GM23248 (cell line): Measurements from ENCODE around the gene NAV2.

Experiments used
- EZH2 ChIP-seq: fragments of 200-600 bp; sonication (generic); IDR thresholded peaks from 2 replicates; pipeline ENCODE4 v1.6.1; 2018; ENCODE audit warnings: antibody characterized with exemption, mild to moderate bottlenecking; ENCODE audit not compliant: insufficient read depth, poor library complexity, severe bottlenecking
- EZH2phosphoT487 ChIP-seq: fragments of 200-600 bp; sonication (generic); IDR thresholded peaks from 2 replicates; pipeline ENCODE4 v1.6.1; 2018; ENCODE audit warnings: antibody characterized with exemption, moderate library complexity, mild to moderate bottlenecking, low read depth; ENCODE audit not compliant: insufficient read depth

DNA sequence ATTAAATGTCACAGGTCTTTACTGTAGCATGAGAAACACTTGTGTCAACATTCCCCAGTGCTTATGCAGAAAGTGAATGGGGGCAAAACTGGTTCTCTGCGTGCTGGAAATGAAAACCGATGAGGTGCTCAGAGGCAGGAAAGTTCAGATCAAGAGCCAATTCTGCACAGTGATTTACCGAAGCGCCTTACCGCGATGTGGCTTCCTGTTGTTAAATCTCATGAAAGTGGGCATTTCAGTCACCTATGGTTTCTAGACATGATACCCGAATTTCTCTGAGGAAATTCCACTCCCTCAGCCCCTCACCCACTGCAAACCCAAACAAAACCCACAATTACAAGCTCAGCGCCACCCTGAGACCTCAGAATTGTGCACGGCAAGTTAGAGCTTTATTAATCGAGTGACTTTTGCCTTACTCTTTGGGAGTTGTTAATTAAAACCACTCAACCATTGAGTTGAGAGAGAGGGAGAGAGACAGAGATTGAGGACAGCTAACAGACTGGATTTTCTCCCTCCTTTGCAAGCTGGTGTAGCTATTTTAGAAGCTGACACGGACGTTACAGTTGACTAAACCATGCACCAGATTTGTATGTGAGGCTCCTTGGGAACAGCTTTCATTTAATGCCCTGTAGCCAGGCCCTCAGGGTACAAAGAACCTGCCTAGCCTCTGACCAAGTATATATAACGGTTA, 251.2 kb downstream of the NAV2 start:
- TF ChIP-seq EZH2 (no peak), EZH2phosphoT487 (no peak)
